ENCODE data around the gene FXYD2.

DNA sequence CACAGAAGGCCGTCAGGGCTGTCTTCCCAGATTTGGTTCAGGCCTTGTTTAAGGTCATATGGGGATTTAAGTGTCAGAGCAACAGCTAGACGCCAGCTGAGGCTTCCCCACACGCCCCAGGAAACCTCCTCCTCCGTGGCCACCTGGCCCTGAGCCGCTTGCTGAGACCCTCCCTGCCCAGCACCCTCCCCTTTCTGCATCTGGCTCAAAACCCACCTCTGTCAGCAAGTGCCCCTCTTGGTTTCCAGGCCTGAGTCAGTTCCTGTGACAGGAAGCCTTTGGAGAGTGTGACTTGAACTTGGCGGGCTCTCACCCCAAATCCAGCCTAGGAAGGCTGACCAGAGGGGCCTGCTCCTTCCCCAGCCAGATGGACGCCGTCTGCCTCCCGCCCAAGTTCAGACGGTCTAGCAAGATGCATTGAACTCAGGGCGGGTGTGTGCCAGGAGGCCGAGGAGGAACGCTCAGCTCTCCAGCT is 561 bp downstream of the FXYD2 start:
- TF ChIP-seq, protein P1, sequence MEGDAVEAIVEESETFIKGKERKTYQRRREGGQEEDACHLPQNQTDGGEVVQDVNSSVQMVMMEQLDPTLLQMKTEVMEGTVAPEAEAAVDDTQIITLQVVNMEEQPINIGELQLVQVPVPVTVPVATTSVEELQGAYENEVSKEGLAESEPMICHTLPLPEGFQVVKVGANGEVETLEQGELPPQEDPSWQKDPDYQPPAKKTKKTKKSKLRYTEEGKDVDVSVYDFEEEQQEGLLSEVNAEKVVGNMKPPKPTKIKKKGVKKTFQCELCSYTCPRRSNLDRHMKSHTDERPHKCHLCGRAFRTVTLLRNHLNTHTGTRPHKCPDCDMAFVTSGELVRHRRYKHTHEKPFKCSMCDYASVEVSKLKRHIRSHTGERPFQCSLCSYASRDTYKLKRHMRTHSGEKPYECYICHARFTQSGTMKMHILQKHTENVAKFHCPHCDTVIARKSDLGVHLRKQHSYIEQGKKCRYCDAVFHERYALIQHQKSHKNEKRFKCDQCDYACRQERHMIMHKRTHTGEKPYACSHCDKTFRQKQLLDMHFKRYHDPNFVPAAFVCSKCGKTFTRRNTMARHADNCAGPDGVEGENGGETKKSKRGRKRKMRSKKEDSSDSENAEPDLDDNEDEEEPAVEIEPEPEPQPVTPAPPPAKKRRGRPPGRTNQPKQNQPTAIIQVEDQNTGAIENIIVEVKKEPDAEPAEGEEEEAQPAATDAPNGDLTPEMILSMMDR (IDR thresholded peaks at IDR 0.05): no peak
- no peak for TF ChIP-seq POLR2A (IDR thresholded peaks at IDR 0.05)
